ENCODE results near the gene LEKR1.

GRCh38 chr3:157082305-157082982, 256.3 kb downstream of the LEKR1 start:
- TF ChIP-seq CTCF (IDR thresholded peaks at IDR 0.05) (no peak), POLR2A (IDR thresholded peaks at IDR 0.05) (no peak)

All from testis (tissue), 2 donors.